Thyroid gland (tissue), 4 donors: Measurements from ENCODE around the gene B4GALNT4. TPM values are rescaled to one million over a fixed set of nuclear protein-coding genes. Genes with fewer than 3 reads are reported as not detected.

ENCODE experiments used
- DNase-seq, 2 donors: peaks; one replicate each; pipeline ENCODE4 v3.0.0-alpha.2; 2019
- H3K27ac ChIP-seq, 3 donors: fragments of 200-600 bp; sonication (generic); 1 replicate in 2 of 3; 2 replicates in 1 of 3; pipeline ENCODE4 v1.5.1; 2016 to 2019; ENCODE audit warnings: mild to moderate bottlenecking in 1 of 3, moderate library complexity in 1 of 3
- H3K27me3 ChIP-seq: fragments of 200-600 bp; sonication (generic); one replicate; pipeline ENCODE4 v1.5.1; 2019
- H3K36me3 ChIP-seq, 2 donors: fragments of 200-600 bp; sonication (generic); one replicate each; pipeline ENCODE4 v1.5.1; 2016 to 2019
- H3K4me1 ChIP-seq, 2 donors: fragments of 200-600 bp; sonication (generic); one replicate each; pipeline ENCODE4 v1.5.1; 2017 to 2019
- H3K4me3 ChIP-seq, 3 donors: fragments of 200-600 bp; sonication (generic); replicated peaks in 1 of 3; 1 replicate in 2 of 3; 2 replicates in 1 of 3; pipeline ENCODE4 v1.5.1; 2016; ENCODE audit warnings: mild to moderate bottlenecking in 1 of 3
- H3K9me3 ChIP-seq: fragments of 200-600 bp; sonication (generic); one replicate; pipeline ENCODE4 v1.5.1; 2017
- CTCF ChIP-seq, 6 experiments: fragments of 200-600 bp in 3 of 6; fragments of 450-650 bp in 3 of 6; sonication (generic) in 3 of 6; IDR thresholded peaks; one replicate each; pipeline ENCODE4 v1.5.1; 2016 to 2019; ENCODE audit warnings: antibody characterized with exemption in 6 of 6, mild to moderate bottlenecking in 2 of 6, inconsistent platforms in 1 of 6, moderate library complexity in 1 of 6
- POLR2A ChIP-seq, 2 donors: fragments of 450-650 bp; IDR thresholded peaks; one replicate each; pipeline ENCODE4 v1.6.1; 2017; ENCODE audit warnings: antibody characterized with exemption in 2 of 2, mild to moderate bottlenecking in 2 of 2, moderate library complexity in 1 of 2
- WGBS, 2 donors: methylation state at CpG; one replicate each; pipeline ENCODE4 v1.1.5; 2017; 5-methylcytosine and 5-hydroxymethylcytosine counted together
- intact Hi-C: fragments of 100-400 bp; cut with DNase I; formaldehyde crosslinking; loops from one replicate; pipeline ENCODE4 v1.15.1; 2023
- total RNA-seq, 4 donors: library from RNA; depleted of rRNA; stranded (reverse); fragments of >200 nt; gene quantifications; one replicate each; pipeline ENCODE4 v1.2.3, GENCODE V29; 2016

B4GALNT4 gene
- total RNA-seq, 4 donors from 2014 or later = 0.98 to 1.2 TPM; not detected in 2

- Histone ChIP-seq H3K27ac (no peak overlapping the region), H3K36me3 (no peaks in the 10 kb centered on the region), H3K9me3 (no peaks in the 10 kb centered on the region), H3K4me3 (no peak overlapping the region), H3K4me1 (no peaks in the 10 kb centered on the region), H3K27me3 (no peaks in the 10 kb centered on the region)
- DNase-seq = no peak
- intact Hi-C loops = no loop called here
- TF ChIP-seq CTCF (IDR thresholded peaks at IDR 0.05) = no peak
- TF ChIP-seq POLR2A (IDR thresholded peaks at IDR 0.05) = no peak
- WGBS, 2 donors = 68 to 83% methylated on average over 4 of the region's 4 CpGs
Observed at GRCh38 chr11:425301-425700, 56.0 kb downstream of the B4GALNT4 start.

DNA sequence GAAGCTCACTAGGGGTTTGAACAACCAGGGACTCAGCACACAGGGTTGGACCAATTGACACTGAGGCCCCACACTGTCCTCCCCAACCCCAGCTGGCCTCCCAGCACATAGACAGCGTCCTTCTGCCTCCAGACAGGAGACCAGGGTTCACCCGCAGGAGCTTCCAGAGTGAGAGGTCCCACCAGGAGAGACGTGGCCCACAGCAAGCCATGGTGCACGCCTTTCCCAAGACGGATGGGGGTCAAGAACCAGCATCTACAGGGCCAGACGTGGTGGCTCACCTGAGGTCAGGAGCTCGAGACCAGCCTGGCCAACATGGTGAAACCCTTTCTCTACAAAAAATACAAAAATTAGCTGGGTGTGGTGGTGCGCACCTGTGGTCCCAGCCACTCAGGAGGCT, 57.6 kb downstream of the B4GALNT4 start:
- Histone ChIP-seq H3K36me3 (no peaks in the 10 kb centered on the region), H3K4me3 (no peak overlapping the region), H3K27me3 (no peaks in the 10 kb centered on the region), H3K9me3 (no peaks in the 10 kb centered on the region), H3K4me1 (no peaks in the 10 kb centered on the region), H3K27ac (no peak overlapping the region)
- no peak for TF ChIP-seq CTCF (IDR thresholded peaks at IDR 0.05)
- TF ChIP-seq POLR2A (IDR thresholded peaks at IDR 0.05) = no peak
- intact Hi-C loops = no loop called here
- DNase-seq = no peak
- WGBS, 2 donors = 94 to 98% methylated on average over 7 to 8 of the region's 8 CpGs

GRCh38 chr11:428295-428694, 59.0 kb downstream of the B4GALNT4 start:
- Histone ChIP-seq H3K36me3 (no peaks in the 10 kb centered on the region), H3K4me1 (no peaks in the 10 kb centered on the region), H3K27ac (no peak overlapping the region), H3K9me3 (no peaks in the 10 kb centered on the region), H3K27me3 (no peaks in the 10 kb centered on the region), H3K4me3 (no peak overlapping the region)
- TF ChIP-seq POLR2A (IDR thresholded peaks at IDR 0.05) (no peak), CTCF (IDR thresholded peaks at IDR 0.05) (no peak)
- 93% methylated on average over 9 to 23 of the region's 24 CpGs for WGBS, 2 donors
- intact Hi-C loops = no loop called here
- DNase-seq = no peak

GRCh38 chr11:429391-429790, 60.1 kb downstream of the B4GALNT4 start:
- no peaks in the 10 kb centered on the region for H3K9me3 ChIP-seq
- H3K4me1 ChIP-seq = no peaks in the 10 kb centered on the region
- no peak overlapping the region for H3K4me3 ChIP-seq
- intact Hi-C loops = no loop called here
- no peaks in the 10 kb centered on the region for H3K27me3 ChIP-seq
- DNase-seq = no peak
- no peak overlapping the region for H3K27ac ChIP-seq
- WGBS, 2 donors = 91% methylated on average over 10 to 21 of the region's 27 CpGs
- H3K36me3 ChIP-seq = no peaks in the 10 kb centered on the region
- TF ChIP-seq CTCF (IDR thresholded peaks at IDR 0.05) (no peak), POLR2A (IDR thresholded peaks at IDR 0.05) (no peak)

GRCh38 chr11:429931-430456, 60.7 kb downstream of the B4GALNT4 start:
- no peaks in the 10 kb centered on the region for H3K27me3 ChIP-seq
- no peak for DNase-seq
- no peaks in the 10 kb centered on the region for H3K36me3 ChIP-seq
- no peaks in the 10 kb centered on the region for H3K4me1 ChIP-seq
- 31 to 83% methylated on average over 8 to 12 of the region's 25 CpGs for WGBS, 2 donors
- no peak for TF ChIP-seq POLR2A (IDR thresholded peaks at IDR 0.05)
- no peak for TF ChIP-seq CTCF (IDR thresholded peaks at IDR 0.05)
- H3K27ac ChIP-seq = no peak overlapping the region
- intact Hi-C loops = no loop called here
- no peaks in the 10 kb centered on the region for H3K9me3 ChIP-seq
- no peak overlapping the region for H3K4me3 ChIP-seq

Other genes starting within 250 kb of the B4GALNT4 start
- gene SCGB1C1, start 176.4 kb upstream of the B4GALNT4 start, total RNA-seq = not detected
- gene BET1L, start 162.1 kb upstream of the B4GALNT4 start, total RNA-seq = 10 to 100 TPM; 22.2 to 39.5 (median 33.8) TPM
- 100 to 1,000 TPM in 2 of 4 donors, 10 to 100 TPM in 2; 65.8 to 128 (median 99.8) TPM for gene RIC8A, start 161.8 kb upstream of the B4GALNT4 start, total RNA-seq
- gene SIRT3, start 133.2 kb upstream of the B4GALNT4 start, total RNA-seq = 10 to 100 TPM; 14.3 to 21.2 (median 17.0) TPM
- 100 to 1,000 TPM in 1 of 4 donors, 10 to 100 TPM in 3; 64.7 to 111 (median 77.7) TPM for gene PSMD13, start 132.5 kb upstream of the B4GALNT4 start, total RNA-seq
- gene NLRP6, start 91.1 kb upstream of the B4GALNT4 start, total RNA-seq = under 1 TPM; 0.13 to 0.73 (median 0.28) TPM
- 10 to 100 TPM; 21.8 to 43.3 (median 32.7) TPM for gene PGGHG, start 80.4 kb upstream of the B4GALNT4 start, total RNA-seq
- not detected for gene IFITM5, start 70.0 kb upstream of the B4GALNT4 start, total RNA-seq
- gene IFITM2, start 61.7 kb upstream of the B4GALNT4 start, total RNA-seq = 100 to 1,000 TPM in 1 of 4 donors, 10 to 100 TPM in 3; 83.2 to 318 (median 92.9) TPM
- gene IFITM1, start 55.5 kb upstream of the B4GALNT4 start, total RNA-seq = 100 to 1,000 TPM in 3 of 4 donors, 10 to 100 TPM in 1; 94.3 to 163 (median 103) TPM
- gene IFITM3, start 48.6 kb upstream of the B4GALNT4 start, total RNA-seq = 100 to 1,000 TPM; 140 to 300 (median 178) TPM
- 10 to 100 TPM; 30.4 to 58.4 (median 46.9) TPM for gene PKP3, start 24.7 kb downstream of the B4GALNT4 start, total RNA-seq
- 10 to 100 TPM; 46.0 to 69.6 (median 47.8) TPM for gene SIGIRR, start 45.5 kb downstream of the B4GALNT4 start, total RNA-seq
- 1 to 10 TPM; 3.7 to 6.4 (median 4.7) TPM for gene ANO9, start 72.5 kb downstream of the B4GALNT4 start, total RNA-seq
- gene PTDSS2, start 80.8 kb downstream of the B4GALNT4 start, total RNA-seq = 10 to 100 TPM; 40.8 to 69.9 (median 41.7) TPM
- 100 to 1,000 TPM; 191 to 259 (median 231) TPM for gene RNH1, start 137.7 kb downstream of the B4GALNT4 start, total RNA-seq
- 10 to 100 TPM; 16.9 to 41.3 (median 29.9) TPM for gene HRAS, start 166.1 kb downstream of the B4GALNT4 start, total RNA-seq
- 1 to 10 TPM; 1.7 to 2.6 (median 2.3) TPM for gene LRRC56, start 168.0 kb downstream of the B4GALNT4 start, total RNA-seq
- gene LMNTD2, start 191.2 kb downstream of the B4GALNT4 start, total RNA-seq = 1 to 10 TPM; 4.2 to 8.8 (median 6.6) TPM
- gene RASSF7, start 191.5 kb downstream of the B4GALNT4 start, total RNA-seq = 10 to 100 TPM; 18.6 to 60.0 (median 24.8) TPM
- 10 to 100 TPM; 18.3 to 31.0 (median 19.3) TPM for gene PHRF1, start 207.0 kb downstream of the B4GALNT4 start, total RNA-seq
- gene IRF7, start 246.5 kb downstream of the B4GALNT4 start, total RNA-seq = 10 to 100 TPM; 15.4 to 42.4 (median 29.1) TPM